Smooth muscle cell of the pulmonary artery (primary cell): Measurements from ENCODE around the gene ZMAT2. TPM values are rescaled to one million over a fixed set of nuclear protein-coding genes. Genes with fewer than 3 reads are reported as not detected.

Experiments
- total RNA-seq: library from RNA; depleted of rRNA; stranded (reverse); fragments of >200 nt; gene quantifications from 2 replicates; pipeline ENCODE4 v1.2.3, GENCODE V29; 2014

The ZMAT2 gene
- total RNA-seq: 40.7 and 40.8 TPM in 2 replicates

GRCh38 chr5:140700177-140701144 is at the start of gene ZMAT2:
ZMAT2 (plus strand) TSS chr5:140700447; CDS start chr5:140700461, 14 bp downstream.

GRCh38 chr5:140664359-140665119 is 35.7 kb upstream of the ZMAT2 start, which contains the start of gene WDR55:
WDR55 (plus strand) TSS chr5:140664904; CDS start chr5:140664913, 9 bp downstream.

GRCh38 chr5:140673187-140673976 is 26.9 kb upstream of the ZMAT2 start, which contains the start of gene DND1:
DND1 (minus strand) TSS chr5:140673576; CDS start chr5:140673542, 34 bp downstream.

GRCh38 chr5:140690941-140691924 is 9.0 kb upstream of the ZMAT2 start, which contains the start of the genes HARS1 and HARS2:
HARS1 (minus strand) TSS chr5:140691370; CDS start chr5:140691304, 66 bp downstream.
HARS2 (plus strand) TSS chr5:140691455; CDS start chr5:140691649, 194 bp downstream.

Other genes starting within 250 kb of the ZMAT2 start
- gene EIF4EBP3, start 152.8 kb upstream of the ZMAT2 start, total RNA-seq: 1.4 and 2.6 TPM in 2 replicates
- gene SRA1, start 143.0 kb upstream of the ZMAT2 start, total RNA-seq: 26.8 and 30.1 TPM in 2 replicates
- gene APBB3, start 135.8 kb upstream of the ZMAT2 start, total RNA-seq: 18.6 and 24.1 TPM in 2 replicates
- gene SLC35A4, start 135.6 kb upstream of the ZMAT2 start, total RNA-seq: 38.0 and 39.9 TPM in 2 replicates
- 4.8 and 5.2 TPM in 2 replicates for gene CD14, start 67.3 kb upstream of the ZMAT2 start, total RNA-seq
- 7.0 and 8.0 TPM in 2 replicates for gene TMCO6, start 61.0 kb upstream of the ZMAT2 start, total RNA-seq
- gene NDUFA2, start 52.8 kb upstream of the ZMAT2 start, total RNA-seq: 26.3 and 36.9 TPM in 2 replicates
- 47.7 and 52.2 TPM in 2 replicates for gene IK, start 52.6 kb upstream of the ZMAT2 start, total RNA-seq
- gene WDR55, start 35.5 kb upstream of the ZMAT2 start, total RNA-seq: 23.5 and 23.7 TPM in 2 replicates
- 0.07 and 0.13 TPM in 2 replicates for gene DND1, start 26.9 kb upstream of the ZMAT2 start, total RNA-seq
- gene HARS1, start 9.1 kb upstream of the ZMAT2 start, total RNA-seq: 50.6 and 62.6 TPM in 2 replicates
- gene HARS2, start 9.0 kb upstream of the ZMAT2 start, total RNA-seq: 23.7 and 28.0 TPM in 2 replicates
- gene PCDHA1, start 85.7 kb downstream of the ZMAT2 start, total RNA-seq: 0.20 TPM in 1 of 2 replicates, not detected in the other
- 0.03 and 0.07 TPM in 2 replicates for gene PCDHA2, start 94.4 kb downstream of the ZMAT2 start, total RNA-seq
- gene PCDHA3, start 100.6 kb downstream of the ZMAT2 start, total RNA-seq: 0.20 and 0.39 TPM in 2 replicates
- 0.59 and 0.69 TPM in 2 replicates for gene PCDHA4, start 106.6 kb downstream of the ZMAT2 start, total RNA-seq
- gene PCDHA5, start 121.2 kb downstream of the ZMAT2 start, total RNA-seq: 0.07 TPM in 2 replicates
- 0.76 and 0.91 TPM in 2 replicates for gene PCDHA6, start 127.5 kb downstream of the ZMAT2 start, total RNA-seq
- gene PCDHA7, start 133.8 kb downstream of the ZMAT2 start, total RNA-seq: 1.4 and 1.7 TPM in 2 replicates
- gene PCDHA8, start 140.7 kb downstream of the ZMAT2 start, total RNA-seq: 0.07 and 0.26 TPM in 2 replicates
- gene PCDHA9, start 147.9 kb downstream of the ZMAT2 start, total RNA-seq: 0.07 and 0.10 TPM in 2 replicates
- gene PCDHA10, start 155.4 kb downstream of the ZMAT2 start, total RNA-seq: 0.26 and 0.50 TPM in 2 replicates
- 0.23 and 0.33 TPM in 2 replicates for gene PCDHA11, start 168.5 kb downstream of the ZMAT2 start, total RNA-seq
- 0.07 and 0.33 TPM in 2 replicates for gene PCDHA12, start 174.9 kb downstream of the ZMAT2 start, total RNA-seq
- 0.10 and 0.20 TPM in 2 replicates for gene PCDHA13, start 181.7 kb downstream of the ZMAT2 start, total RNA-seq
- gene PCDHAC1, start 225.9 kb downstream of the ZMAT2 start, total RNA-seq: 0.07 and 0.26 TPM in 2 replicates